C4-2B (cell line): ENCODE measurements around the gene TBL1XR1.

Source experiments
- CTCF ChIP-seq: fragments of 450-650 bp; conservative IDR thresholded peaks from 2 replicates; pipeline ENCODE4 v1.5.1; 2017; ENCODE audit warnings: mild to moderate bottlenecking
- ZFX ChIP-seq: fragments of 450-650 bp; IDR thresholded peaks from 2 replicates; pipeline ENCODE4 v1.6.1; 2017

GRCh38 chr3:177245250-177245649 is 48.0 kb upstream of the TBL1XR1 start:
- TF ChIP-seq CTCF (no peak), ZFX (no peak)
